Endothelial cell of umbilical vein (primary cell): Measurements from ENCODE around the gene PCGF2. TPM values are rescaled to one million over a fixed set of nuclear protein-coding genes. Genes with fewer than 3 reads are reported as not detected.

ENCODE experiments used
- BruUV-seq: library from RNA; stranded (reverse); fragments of 400-500 nt; replicated peaks from 2 replicates; lab custom pipeline; 2021; lab: Mats Ljungman, UMichigan
- CTCF ChIA-PET: fragments of 300-600, 350-600 bp; sonication (Branson Sonifier 250); formaldehyde crosslinking; loops from one replicate; lab custom pipeline; 2021; ENCODE audit warnings: antibody characterized with exemption, inconsistent platforms; lab: Charles Lee
- POLR2A ChIA-PET: fragments of 300-600, 350-600 bp; sonication (Branson Sonifier 250); formaldehyde crosslinking; loops from one replicate; lab custom pipeline; 2021; ENCODE audit warnings: antibody characterized with exemption, inconsistent platforms; lab: Charles Lee
- DNase-seq: peaks from one replicate; pipeline ENCODE4 v3.0.0-alpha.2; 2011; ENCODE audit warnings: low read depth, low spot score
- FAIRE-seq: peaks from 2 replicates; lab custom pipeline; 2011; peaks lifted over from hg19 to GRCh38; lab: Jason Lieb, UNC
- H2AFZ ChIP-seq: 2 replicates; pipeline ENCODE4 v1.6.0; 2012; ENCODE audit warnings: low read depth, low read length, control low read depth, inconsistent platforms
- H3K27ac ChIP-seq: 2 replicates; pipeline ENCODE4 v1.5.1; 2011; ENCODE audit warnings: low read depth, mild to moderate bottlenecking, control low read depth, low read length, moderate library complexity; ENCODE audit not compliant: insufficient read depth
- H3K27me3 ChIP-seq, 2 experiments: 2 replicates each; pipeline versions ENCODE4 v1.6.0 to v1.6.1; 2011; ENCODE audit warnings: low read length in 2 of 2, mixed read lengths in 1 of 2; ENCODE audit not compliant: control insufficient read depth in 2 of 2, insufficient read depth in 2 of 2
- H3K36me3 ChIP-seq, 2 experiments: 2 replicates in 1 of 2; 3 replicates in 1 of 2; pipeline ENCODE4 v1.5.1; 2011; ENCODE audit warnings: low read length in 2 of 2, mild to moderate bottlenecking in 1 of 2, moderate library complexity in 1 of 2; ENCODE audit not compliant: control insufficient read depth in 2 of 2, insufficient read depth in 2 of 2; ENCODE audit errors: extremely low read depth in 1 of 2
- H3K4me1 ChIP-seq: 3 replicates; pipeline ENCODE4 v1.5.1; 2011; ENCODE audit warnings: mild to moderate bottlenecking, low read length; ENCODE audit not compliant: control insufficient read depth, insufficient read depth; ENCODE audit errors: extremely low read depth
- H3K4me2 ChIP-seq: 2 replicates; pipeline ENCODE4 v1.6.1; 2011; ENCODE audit warnings: low read length, control low read depth, mixed read lengths; ENCODE audit not compliant: insufficient read depth
- H3K4me3 ChIP-seq, 3 experiments: fragments of 200-600 bp in 1 of 3; sonication (generic), shearing (Covaris generic) in 1 of 3; replicated peaks in 1 of 3; 2 replicates each; pipeline ENCODE4 v1.5.1; 2011 to 2016; ENCODE audit warnings: control low read depth in 3 of 3, low read length in 3 of 3, mild to moderate bottlenecking in 2 of 3, inconsistent platforms in 1 of 3, low read depth in 1 of 3, moderate library complexity in 1 of 3; ENCODE audit not compliant: insufficient read depth in 1 of 3
- H3K79me2 ChIP-seq: 2 replicates; pipeline ENCODE4 v1.6.0; 2012; ENCODE audit warnings: low read length, inconsistent platforms; ENCODE audit not compliant: control insufficient read depth, insufficient read depth
- H3K9ac ChIP-seq: replicated peaks from 2 replicates; pipeline ENCODE3; 2011; ENCODE audit warnings: low read length, control low read depth; ENCODE audit not compliant: insufficient read depth; ENCODE audit errors: extremely low read depth
- H3K9me1 ChIP-seq: replicated peaks from 3 replicates; pipeline ENCODE4 v1.6.0; 2011; ENCODE audit warnings: mild to moderate bottlenecking, low read length; ENCODE audit not compliant: control insufficient read depth, insufficient read depth; ENCODE audit errors: extremely low read depth
- H3K9me3 ChIP-seq: replicated peaks from 2 replicates; pipeline ENCODE4 v1.5.1; 2012; ENCODE audit warnings: low read length, inconsistent platforms; ENCODE audit not compliant: control insufficient read depth, insufficient read depth
- H4K20me1 ChIP-seq: replicated peaks from 2 replicates; pipeline ENCODE3; 2011; ENCODE audit warnings: mild to moderate bottlenecking, low read length; ENCODE audit not compliant: control insufficient read depth, insufficient read depth; ENCODE audit errors: extremely low read depth
- EZH2 ChIP-seq: IDR thresholded peaks from 2 replicates; pipeline ENCODE4 v1.6.1; 2012; ENCODE audit warnings: borderline replicate concordance, low read depth, mild to moderate bottlenecking, moderate library complexity, low read length, inconsistent platforms; ENCODE audit not compliant: severe bottlenecking
- FOS ChIP-seq: IDR thresholded peaks from 2 replicates; pipeline ENCODE4 v1.6.1; 2011; ENCODE audit warnings: mild to moderate bottlenecking, low read length, moderate library complexity, borderline replicate concordance; ENCODE audit not compliant: insufficient read depth
- GATA2 ChIP-seq: IDR thresholded peaks from 2 replicates; pipeline ENCODE4 v1.7.0; 2011; ENCODE audit warnings: low read depth, mild to moderate bottlenecking, moderate library complexity, mixed read lengths, low read length; ENCODE audit not compliant: insufficient read length, insufficient read depth
- JUN ChIP-seq: IDR thresholded peaks from 2 replicates; pipeline ENCODE4 v1.6.1; 2011; ENCODE audit warnings: borderline replicate concordance, low read depth; ENCODE audit not compliant: insufficient read length, insufficient read depth
- MAX ChIP-seq: IDR thresholded peaks from 2 replicates; pipeline ENCODE4 v1.6.1; 2011; ENCODE audit not compliant: insufficient read depth, insufficient read length
- MYC ChIP-seq: IDR thresholded peaks from one replicate; pipeline ENCODE4 v1.6.1; 2011; ENCODE audit warnings: mild to moderate bottlenecking, low read depth, low read length
- POLR2A ChIP-seq: IDR thresholded peaks from 2 replicates; pipeline ENCODE4 v1.6.1; 2012; ENCODE audit warnings: low read depth, mild to moderate bottlenecking, control low read depth, low read length
- POLR2AphosphoS5 ChIP-seq: IDR thresholded peaks from 2 replicates; pipeline ENCODE4 v1.6.1; 2012; ENCODE audit warnings: low read depth, mild to moderate bottlenecking, control low read depth, low read length, moderate library complexity; ENCODE audit not compliant: insufficient read depth
- dilution Hi-C: fragments of 300-500 bp; cut with MboI; formaldehyde crosslinking; loops from one replicate; pipeline ENCODE4 v1.15.0; 2019; ENCODE audit warnings: low sequenced_read_pairs; ENCODE audit not compliant: extremely low pct_ligation_motif_present
- intact Hi-C: fragments of 100-400 bp; cut with micrococcal nuclease; formaldehyde crosslinking; loops from one replicate; pipeline ENCODE4 v1.10.0; 2022
- polyA plus RNA-seq, 4 experiments: library from polyadenylated mRNA; depleted of rRNA in 3 of 4; stranded (reverse) in 3 of 4; unstranded in 1 of 4; fragments of >200 nt; gene quantifications; 2 replicates each; pipeline versions ENCODE4 v1.2.1 to v1.2.3, GENCODE V29; 2011 to 2012; ENCODE audit warnings: missing spikeins in 1 of 4
- total RNA-seq: library from RNA; stranded (reverse); gene quantifications from 2 replicates; pipeline ENCODE4 v1.2.3, GENCODE V29; 2021
- TF ChIP-seq, protein P1 (sequence below), 2 donors: IDR thresholded peaks; 1 replicate in 1 of 2; 2 replicates in 1 of 2; pipeline ENCODE4 v1.5.1; 2011; ENCODE audit warnings: low read length in 2 of 2, mild to moderate bottlenecking in 2 of 2, moderate library complexity in 2 of 2, control low read depth in 1 of 2, inconsistent platforms in 1 of 2, low read depth in 1 of 2; ENCODE audit not compliant: insufficient read depth in 1 of 2; ENCODE audit errors: extremely low read depth in 1 of 2

Gene PCGF2
- total and polyA plus RNA-seq, 2 donors (not counting 3 experiments of a cell fraction or from before 2014, with no cell fraction given): 39.8 to 78.4 TPM

- Histone ChIP-seq H3K9me1 (no peaks in the 10 kb centered on the region), H3K4me2 (no peak overlapping the region), H3K27ac (no peak overlapping the region), H2AFZ (no peak overlapping the region), H3K36me3 (peaks cover 0 to 14% of the 10 kb centered on the region in 2 experiments), H3K27me3 (no peaks in the 10 kb centered on the region), H3K9me3 (no peaks in the 10 kb centered on the region), H3K9ac (no peak overlapping the region), H3K4me1 (peaks cover 29% of the 10 kb centered on the region), H3K79me2 (peaks cover 88% of the 10 kb centered on the region), H3K4me3 (no peak overlapping the region), H4K20me1 (peaks cover 2% of the 10 kb centered on the region)
- TF ChIP-seq, protein P1, sequence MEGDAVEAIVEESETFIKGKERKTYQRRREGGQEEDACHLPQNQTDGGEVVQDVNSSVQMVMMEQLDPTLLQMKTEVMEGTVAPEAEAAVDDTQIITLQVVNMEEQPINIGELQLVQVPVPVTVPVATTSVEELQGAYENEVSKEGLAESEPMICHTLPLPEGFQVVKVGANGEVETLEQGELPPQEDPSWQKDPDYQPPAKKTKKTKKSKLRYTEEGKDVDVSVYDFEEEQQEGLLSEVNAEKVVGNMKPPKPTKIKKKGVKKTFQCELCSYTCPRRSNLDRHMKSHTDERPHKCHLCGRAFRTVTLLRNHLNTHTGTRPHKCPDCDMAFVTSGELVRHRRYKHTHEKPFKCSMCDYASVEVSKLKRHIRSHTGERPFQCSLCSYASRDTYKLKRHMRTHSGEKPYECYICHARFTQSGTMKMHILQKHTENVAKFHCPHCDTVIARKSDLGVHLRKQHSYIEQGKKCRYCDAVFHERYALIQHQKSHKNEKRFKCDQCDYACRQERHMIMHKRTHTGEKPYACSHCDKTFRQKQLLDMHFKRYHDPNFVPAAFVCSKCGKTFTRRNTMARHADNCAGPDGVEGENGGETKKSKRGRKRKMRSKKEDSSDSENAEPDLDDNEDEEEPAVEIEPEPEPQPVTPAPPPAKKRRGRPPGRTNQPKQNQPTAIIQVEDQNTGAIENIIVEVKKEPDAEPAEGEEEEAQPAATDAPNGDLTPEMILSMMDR (IDR thresholded peaks at IDR 0.05; ENCODE audit: extremely low read depth in 1 of 2, insufficient read depth in 1 of 2, low read depth in 1 of 2, low read length in 2 of 2): no peak
- no peak for TF ChIP-seq JUN
- TF ChIP-seq MAX: no peak
- TF ChIP-seq POLR2A: no peak
- no peak for TF ChIP-seq MYC
- no peak for TF ChIP-seq GATA2
- TF ChIP-seq POLR2AphosphoS5: no peak
- no peak for TF ChIP-seq FOS
- no peak for TF ChIP-seq EZH2
- no TSS peak for BruUV-seq
- intact Hi-C loops (no loop called here), dilution Hi-C loops (no loop called here)
- POLR2A ChIA-PET: no interaction called here
- FAIRE-seq: no peak
- no peak for DNase-seq
- CTCF ChIA-PET: interaction anchor here (3.8 kb wide), 1 partner anchor 8 kb away, joined by 24 read pairs; no protein-coding TSS in a partner anchor
Measured at GRCh38 chr17:38743556-38744171, 4.5 kb downstream of the PCGF2 start.
